PFSK-1 (cell line): ENCODE measurements around the gene GLDN.

Source experiments
- FOXP2 ChIP-seq: optimal IDR thresholded peaks from 2 replicates; pipeline ENCODE3; 2011; ENCODE audit warnings: borderline replicate concordance, control low read depth, inconsistent platforms; ENCODE audit not compliant: insufficient read depth; ENCODE audit errors: extremely low read length, extremely low read depth
- POLR2AphosphoS5 ChIP-seq: IDR thresholded peaks from 2 replicates; pipeline ENCODE4 v1.6.1; 2012; ENCODE audit warnings: low read depth, mild to moderate bottlenecking, control low read depth, low read length, moderate library complexity
- TAF1 ChIP-seq: IDR thresholded peaks from 2 replicates; pipeline ENCODE4 v1.6.1; 2012; ENCODE audit warnings: low read length, control low read depth, borderline replicate concordance; ENCODE audit not compliant: insufficient read depth
- TF ChIP-seq, protein P1 (sequence below), 2 experiments: IDR thresholded peaks; 2 replicates each; pipeline versions ENCODE4 v1.6.1 to v1.8.0; 2011 to 2012; ENCODE audit warnings: low read depth in 2 of 2, low read length in 2 of 2, control low read depth in 1 of 2, inconsistent platforms in 1 of 2, mild to moderate bottlenecking in 1 of 2, moderate library complexity in 1 of 2; ENCODE audit not compliant: insufficient read depth in 1 of 2

DNA sequence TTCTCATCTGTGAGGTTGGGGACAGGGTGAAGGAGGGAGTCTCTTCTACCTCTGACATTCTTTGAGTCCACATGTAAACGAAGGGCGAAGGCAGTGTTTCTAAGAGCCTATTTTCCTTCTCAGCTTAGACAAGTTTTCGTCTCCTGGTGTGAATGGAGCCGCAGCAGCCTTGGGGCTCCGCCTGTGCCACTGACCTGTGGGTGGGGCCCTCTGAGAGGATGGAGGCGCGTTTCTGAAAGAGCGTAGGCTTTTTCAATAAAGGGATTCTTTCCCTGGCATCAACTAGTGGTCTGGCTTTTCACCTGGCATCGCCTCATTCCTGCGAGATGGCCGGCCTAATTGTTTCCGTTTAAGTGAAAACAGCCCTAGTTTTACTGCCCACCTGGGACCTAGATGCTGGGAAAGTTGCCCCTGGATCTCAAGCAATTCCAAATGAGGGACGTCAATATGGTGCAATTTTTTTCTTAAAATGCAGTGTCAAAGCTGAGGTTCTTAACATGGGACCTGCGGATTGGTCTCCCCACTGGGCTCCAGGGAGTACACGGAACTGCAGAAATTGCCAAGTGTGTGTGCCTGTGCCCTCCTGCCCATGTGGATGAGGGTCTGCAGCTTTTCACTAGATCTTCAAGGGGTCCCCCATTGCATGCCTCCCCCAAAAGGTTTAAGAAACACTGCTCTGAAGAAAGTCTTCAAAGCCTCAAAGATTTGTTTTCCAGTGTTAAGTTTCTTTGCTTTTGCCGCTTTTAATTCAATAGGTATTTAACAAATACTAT, 958 bp downstream of the GLDN start:
- no peak for TF ChIP-seq TAF1
- TF ChIP-seq, protein P1, sequence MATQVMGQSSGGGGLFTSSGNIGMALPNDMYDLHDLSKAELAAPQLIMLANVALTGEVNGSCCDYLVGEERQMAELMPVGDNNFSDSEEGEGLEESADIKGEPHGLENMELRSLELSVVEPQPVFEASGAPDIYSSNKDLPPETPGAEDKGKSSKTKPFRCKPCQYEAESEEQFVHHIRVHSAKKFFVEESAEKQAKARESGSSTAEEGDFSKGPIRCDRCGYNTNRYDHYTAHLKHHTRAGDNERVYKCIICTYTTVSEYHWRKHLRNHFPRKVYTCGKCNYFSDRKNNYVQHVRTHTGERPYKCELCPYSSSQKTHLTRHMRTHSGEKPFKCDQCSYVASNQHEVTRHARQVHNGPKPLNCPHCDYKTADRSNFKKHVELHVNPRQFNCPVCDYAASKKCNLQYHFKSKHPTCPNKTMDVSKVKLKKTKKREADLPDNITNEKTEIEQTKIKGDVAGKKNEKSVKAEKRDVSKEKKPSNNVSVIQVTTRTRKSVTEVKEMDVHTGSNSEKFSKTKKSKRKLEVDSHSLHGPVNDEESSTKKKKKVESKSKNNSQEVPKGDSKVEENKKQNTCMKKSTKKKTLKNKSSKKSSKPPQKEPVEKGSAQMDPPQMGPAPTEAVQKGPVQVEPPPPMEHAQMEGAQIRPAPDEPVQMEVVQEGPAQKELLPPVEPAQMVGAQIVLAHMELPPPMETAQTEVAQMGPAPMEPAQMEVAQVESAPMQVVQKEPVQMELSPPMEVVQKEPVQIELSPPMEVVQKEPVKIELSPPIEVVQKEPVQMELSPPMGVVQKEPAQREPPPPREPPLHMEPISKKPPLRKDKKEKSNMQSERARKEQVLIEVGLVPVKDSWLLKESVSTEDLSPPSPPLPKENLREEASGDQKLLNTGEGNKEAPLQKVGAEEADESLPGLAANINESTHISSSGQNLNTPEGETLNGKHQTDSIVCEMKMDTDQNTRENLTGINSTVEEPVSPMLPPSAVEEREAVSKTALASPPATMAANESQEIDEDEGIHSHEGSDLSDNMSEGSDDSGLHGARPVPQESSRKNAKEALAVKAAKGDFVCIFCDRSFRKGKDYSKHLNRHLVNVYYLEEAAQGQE (IDR thresholded peaks at IDR 0.05; ENCODE audit: insufficient read depth in 1 of 2, low read depth in 2 of 2, low read length in 2 of 2), result no peak
- no peak for TF ChIP-seq POLR2AphosphoS5
- TF ChIP-seq FOXP2, result no peak
